Activated CD8-positive, alpha-beta memory T cell treated with anti-CD3 and anti-CD28 coated beads for 1 hour (primary cell): Measurements from ENCODE around the gene B9D1.

Experiments
- DNase-seq, 2 donors: peaks; one replicate each; pipeline ENCODE4 v3.0.0-alpha.2; 2020; ENCODE audit warnings: low read depth in 1 of 2; ENCODE audit errors: extremely low read depth in 1 of 2

Gene B9D1

DNA sequence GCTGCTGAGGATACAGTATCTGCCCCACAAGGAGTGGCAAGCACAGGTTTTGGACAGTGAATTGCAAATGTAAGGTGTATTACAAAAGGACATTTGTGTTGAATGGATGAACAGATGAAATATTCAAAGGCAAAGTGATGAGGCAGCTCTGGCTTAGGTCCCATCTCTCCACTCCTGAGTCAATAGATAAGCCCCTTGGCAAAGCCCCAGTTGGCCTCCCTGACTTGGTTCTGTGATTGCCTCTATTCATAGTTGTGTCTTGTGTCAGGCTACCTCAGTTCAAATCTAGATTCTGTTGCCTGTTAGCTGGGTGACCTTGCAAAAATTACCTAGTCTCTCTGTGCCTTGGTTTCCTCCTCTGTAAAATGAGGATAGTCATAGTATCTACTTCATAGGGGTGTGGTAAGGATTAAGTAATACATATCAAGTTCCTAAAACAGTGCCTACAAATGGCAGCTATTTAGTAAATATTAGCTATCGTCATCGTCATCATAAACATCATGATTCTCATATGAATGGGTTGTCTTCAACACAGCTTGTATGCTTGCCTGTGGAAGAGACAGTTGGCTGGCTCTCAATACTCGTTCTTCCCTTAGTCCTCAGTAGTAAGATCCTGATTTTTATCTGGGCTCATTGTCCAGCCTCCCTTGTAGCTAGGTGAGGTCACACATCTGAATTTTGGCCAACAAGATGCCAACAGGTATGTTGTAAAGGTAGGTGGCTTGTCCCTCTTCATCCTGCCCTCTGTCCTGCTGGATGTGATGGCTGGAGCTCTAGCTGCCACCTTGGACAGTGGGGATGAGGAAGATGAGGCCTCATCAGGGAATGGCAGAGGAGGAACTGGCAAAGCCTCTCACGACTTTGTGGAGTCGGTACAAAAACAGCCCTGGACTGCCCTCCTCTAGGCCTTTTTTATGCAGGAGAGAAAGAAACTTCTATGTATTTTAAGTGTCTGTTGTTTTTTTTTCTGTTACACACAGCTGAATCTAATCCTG lies 26.6 kb upstream of the B9D1 start:
- DNase-seq, result no peak

DNA sequence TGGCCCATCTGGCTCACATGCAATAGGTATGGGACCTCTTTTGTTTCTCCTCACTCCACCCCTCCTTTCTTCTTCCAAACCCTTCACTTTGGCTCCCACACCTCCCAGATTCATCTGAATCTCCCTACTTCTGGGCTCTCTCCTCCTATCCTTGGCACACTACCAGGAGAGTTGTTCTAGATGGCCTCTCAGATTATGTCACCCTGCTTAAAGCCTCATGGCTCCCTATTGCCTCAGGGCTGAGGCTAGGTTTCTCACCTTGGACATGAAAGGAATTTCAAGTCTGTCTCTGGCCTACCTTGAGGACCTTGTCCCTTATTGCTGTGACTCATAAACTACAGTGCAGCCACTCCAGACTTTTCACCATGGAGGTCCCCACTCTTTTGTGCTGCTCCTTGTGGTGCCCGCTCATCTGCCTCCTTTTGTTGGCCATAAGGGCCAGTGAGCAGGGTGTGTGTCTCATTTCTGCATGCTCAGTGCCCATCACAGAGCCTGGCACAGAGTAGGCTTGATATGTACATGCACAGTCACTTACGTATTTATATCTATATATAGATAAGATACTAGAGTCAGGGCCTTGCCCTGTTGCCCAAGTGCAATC lies 25.5 kb upstream of the B9D1 start:
- no peak for DNase-seq

DNA sequence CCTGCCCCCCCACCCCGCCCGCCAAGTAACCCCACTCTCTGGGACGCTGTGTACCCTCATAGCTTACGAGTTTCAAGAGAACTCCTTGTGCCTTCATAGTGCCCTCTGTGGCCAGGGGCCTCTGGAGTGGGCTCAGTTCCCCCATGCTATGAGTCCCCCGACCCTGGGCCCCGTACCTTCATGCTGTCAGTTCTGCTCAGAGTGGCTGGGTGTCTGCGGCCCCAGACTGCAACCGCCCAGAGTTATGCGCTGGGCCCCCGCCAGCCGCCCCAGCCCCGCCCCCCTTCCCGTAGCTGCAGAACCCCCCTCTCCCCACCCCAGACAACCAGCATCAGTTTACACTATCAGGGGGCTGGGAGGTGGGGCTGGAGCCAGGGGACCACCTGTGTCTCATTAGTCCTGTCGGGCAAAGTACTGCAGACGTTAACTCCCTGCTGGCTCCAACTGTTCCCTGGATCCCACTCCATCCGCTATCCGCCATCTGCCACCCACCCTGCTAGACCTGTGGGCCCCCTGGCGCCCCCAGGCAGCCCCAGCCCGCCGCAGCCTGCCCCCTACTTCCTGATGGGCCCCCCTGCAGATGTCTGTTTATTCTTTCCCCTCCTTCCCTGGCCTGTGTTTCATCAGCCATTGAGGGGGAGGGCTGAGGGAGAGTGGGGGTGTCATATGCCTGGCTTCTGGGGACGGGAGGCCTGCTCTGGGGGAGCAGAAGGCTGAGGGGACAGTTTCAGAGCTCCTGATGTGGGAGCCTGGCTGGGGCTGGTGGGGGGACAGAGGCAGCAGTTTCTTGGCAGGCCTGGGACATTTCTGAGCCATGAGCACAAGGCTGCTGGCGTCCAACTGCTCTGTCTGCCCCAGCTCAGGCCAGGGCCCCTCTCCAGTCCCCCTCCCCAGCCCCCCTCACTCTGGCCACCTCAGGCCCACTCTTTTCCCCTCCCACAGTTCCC lies 24.7 kb upstream of the B9D1 start, which contains the start of gene MFAP4:
Gene MFAP4, minus strand, starts transcription at position 217 of the 947 bp plus-strand sequence. Its CDS starts 35 bp downstream, at position 182.
- no peak for DNase-seq

DNA sequence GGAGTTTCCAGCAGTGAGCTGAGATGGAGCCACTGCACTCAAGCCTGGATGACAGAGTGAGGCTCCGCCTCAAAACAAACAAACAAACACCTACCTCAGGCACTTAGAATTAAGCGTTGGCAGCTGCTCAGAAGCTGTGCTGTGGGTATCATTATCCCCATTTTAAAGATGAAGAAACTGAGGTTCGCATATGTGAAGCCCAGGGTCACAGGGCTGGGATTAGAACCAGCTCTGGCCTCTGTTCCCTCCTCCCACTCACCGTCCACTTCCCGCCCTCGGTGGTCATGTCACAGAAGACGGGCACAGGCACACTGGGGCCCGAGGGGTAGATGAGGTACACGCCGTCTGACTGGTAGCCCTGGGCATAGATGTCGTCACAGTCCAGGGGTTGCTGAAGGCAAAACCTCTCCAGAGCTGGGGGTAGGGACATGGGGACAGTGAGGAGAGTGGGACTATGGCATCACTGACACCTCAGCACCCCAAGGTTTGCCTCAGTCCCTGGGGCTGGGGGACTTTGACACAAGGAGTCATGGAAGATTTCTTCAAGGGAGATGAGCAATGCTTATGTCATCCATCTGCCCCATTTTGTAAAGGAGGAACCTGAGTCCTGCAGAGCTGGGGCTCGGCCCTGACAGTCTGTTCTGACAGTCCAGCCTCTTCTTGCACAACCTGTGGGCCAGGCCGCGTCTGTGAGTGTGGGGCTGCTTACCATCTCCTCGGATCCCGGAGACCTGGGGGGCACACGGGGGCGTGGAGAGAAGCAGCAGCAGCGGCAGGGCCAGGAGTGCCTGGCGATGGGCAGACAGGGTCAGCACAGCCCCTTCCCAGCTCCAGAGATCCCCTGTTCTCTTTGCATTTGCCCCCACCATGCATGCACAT lies 23.8 kb upstream of the B9D1 start:
- no peak for DNase-seq

DNA sequence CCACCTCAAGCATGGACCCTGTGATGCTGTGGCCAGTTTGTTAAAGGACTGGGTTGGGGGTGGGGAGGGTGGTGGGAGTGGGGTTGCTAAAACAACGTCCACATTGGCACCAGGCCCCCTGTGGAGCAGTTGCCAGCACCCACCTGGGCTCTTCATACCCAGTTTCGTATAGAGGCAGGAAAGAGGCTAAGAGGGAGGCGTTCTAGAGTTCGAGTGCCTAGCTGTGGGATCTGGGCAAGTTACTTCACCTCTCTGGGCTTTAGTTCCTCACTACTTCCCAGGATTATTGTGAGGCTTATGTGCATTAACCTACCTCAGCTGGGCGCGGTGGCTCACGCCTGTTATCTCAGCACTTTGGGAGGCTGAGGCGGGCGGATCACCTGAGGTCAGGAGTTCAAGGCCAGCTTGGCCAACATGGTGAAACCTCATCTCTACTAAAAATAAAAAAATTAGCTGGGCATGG lies 23.0 kb upstream of the B9D1 start:
- DNase-seq, result no peak

DNA sequence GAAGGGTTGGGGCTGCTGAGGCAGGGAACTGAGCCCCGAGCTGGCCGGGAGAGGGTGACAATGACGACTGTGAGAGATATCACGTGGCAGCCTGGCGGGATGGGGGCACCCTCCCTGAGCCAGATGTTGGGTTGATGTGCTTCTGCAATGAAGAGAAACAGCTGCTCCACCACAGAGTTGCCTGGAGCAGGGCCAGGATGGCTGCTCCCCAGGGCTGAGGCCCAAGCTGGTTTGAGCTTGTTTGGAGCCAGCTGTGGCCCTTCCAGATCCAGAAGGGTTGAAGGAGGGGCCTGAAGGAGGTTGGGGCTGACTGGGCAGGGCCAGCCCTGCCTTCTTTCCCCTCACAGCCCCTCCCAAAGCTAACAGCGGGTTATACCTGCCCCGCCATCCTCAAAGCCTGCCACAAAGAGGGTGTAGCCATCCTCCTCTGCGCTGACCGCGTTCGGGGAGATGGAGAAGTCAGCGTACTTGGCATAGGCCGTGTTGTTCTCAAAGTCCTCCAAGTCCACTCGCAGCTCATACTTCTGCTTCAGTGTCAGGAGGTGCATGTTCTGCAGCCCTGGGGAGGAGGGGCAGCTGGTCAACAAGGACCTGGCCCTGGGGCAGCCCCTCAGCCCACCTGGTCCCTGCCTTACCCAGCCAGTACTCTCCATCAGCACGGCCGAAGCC lies 22.3 kb upstream of the B9D1 start:
- no peak for DNase-seq

DNA sequence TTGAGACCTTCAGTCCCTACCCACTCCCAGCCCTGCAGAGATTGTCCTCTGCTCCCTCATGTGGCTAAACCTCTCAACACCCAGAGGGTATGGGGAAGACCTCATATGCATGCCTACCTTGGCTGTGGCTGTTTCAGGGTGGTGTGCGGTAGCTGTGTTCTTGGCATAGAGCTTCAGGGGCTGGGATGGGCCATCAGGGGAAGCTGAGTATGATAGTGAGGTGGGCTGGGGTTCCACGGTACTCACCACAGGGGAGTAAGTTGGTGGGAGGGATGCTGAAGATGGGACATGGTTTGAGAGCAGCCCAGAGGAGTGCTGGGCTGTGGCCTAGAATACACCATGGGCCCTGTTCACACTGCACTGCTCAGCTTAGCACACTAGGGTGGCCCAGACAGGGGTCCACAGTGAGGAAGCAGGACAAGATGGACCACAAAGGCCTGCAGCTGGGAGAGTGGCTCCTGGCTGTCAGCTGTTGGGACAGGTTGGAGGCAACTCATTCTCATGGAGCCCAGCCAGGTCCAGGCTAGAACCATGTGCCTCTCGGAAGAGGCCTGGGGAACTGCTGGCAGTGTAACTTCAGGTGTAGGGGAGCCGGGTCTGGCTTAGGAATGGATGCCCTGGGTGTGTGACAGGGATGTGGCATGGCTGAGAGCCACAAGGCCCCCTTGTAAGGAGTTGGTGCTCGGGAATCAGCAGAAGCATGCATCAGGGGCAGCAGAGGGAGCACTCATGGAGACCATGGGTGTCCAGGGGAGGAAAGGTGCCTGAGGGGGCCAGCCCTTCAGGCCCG lies 21.4 kb upstream of the B9D1 start:
- DNase-seq, result no peak

DNA sequence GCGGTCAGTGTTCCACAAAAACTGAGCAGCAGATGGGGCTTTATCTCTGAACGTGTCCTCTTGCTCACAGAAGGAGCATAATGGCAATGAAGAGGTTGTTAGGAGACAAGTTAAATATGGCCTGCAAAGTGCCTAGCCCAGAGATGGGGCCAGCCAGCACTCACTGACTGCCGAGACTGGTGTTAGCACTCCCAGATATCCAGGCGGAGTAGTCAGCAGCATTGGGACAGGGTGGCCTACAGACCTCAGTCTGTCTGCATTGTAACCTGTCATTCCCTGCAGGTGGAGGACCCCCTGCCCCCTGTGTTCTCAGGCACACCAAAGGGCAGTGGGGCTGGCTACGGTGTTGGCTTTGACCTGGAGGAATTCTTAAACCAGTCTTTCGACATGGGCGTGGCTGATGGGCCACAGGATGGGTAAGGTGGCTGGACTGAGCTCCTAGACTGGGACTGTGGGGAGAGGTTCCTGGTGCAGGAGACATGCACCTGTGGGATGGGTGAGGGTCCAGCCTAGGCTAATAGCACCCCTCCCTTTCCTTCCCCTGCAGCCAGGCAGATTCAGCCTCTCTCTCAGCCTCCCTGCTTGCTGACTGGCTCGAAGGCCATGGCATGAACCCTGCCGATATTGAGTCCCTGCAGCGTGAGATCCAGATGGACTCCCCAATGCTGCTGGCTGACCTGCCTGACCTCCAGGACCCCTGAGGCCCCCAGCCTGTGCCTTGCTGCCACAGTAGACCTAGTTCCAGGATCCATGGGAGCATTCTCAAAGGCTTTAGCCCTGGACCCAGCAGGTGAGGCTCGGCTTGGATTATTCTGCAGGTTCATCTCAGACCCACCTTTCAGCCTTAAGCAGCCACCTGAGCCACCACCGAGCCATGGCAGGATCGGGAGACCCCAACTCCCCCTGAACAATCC lies 20.3 kb upstream of the B9D1 start:
- DNase-seq, result no peak

DNA sequence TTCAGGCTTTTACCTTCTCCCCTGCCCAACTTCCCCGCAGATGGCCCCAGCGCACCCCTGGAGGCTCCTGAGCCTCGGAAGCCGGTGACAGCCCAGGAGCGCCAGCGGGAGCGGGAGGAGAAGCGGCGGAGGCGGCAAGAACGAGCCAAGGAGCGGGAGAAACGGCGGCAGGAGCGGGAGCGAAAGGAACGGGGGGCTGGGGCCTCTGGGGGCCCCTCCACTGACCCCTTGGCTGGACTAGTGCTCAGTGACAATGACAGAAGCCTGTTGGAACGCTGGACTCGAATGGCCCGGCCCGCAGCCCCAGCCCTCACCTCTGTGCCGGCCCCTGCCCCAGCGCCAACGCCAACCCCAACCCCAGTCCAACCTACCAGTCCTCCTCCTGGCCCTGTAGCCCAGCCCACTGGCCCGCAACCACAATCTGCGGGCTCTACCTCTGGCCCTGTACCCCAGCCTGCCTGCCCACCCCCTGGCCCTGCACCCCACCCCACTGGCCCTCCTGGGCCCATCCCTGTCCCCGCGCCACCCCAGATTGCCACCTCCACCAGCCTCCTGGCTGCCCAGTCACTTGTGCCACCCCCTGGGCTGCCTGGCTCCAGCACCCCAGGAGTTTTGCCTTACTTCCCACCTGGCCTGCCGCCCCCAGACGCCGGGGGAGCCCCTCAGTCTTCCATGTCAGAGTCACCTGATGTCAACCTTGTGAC lies 19.4 kb upstream of the B9D1 start:
- no peak for DNase-seq

DNA sequence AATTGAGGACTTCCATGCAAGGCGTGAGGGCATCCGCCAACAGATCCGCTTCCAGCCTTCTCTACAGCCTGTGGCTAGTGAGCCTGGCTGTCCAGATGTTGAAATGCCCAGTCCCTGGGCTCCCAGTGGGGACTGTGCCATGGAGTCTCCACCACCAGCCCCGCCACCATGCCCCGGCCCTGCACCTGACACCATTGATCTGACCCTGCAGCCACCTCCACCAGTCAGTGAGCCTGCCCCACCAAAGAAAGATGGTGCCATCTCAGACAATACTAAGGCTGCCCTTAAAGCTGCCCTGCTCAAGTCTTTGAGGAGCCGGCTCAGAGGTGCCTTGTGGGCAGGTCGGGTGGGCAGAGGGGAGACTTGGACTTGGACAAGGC lies 18.8 kb upstream of the B9D1 start:
- no peak for DNase-seq

DNA sequence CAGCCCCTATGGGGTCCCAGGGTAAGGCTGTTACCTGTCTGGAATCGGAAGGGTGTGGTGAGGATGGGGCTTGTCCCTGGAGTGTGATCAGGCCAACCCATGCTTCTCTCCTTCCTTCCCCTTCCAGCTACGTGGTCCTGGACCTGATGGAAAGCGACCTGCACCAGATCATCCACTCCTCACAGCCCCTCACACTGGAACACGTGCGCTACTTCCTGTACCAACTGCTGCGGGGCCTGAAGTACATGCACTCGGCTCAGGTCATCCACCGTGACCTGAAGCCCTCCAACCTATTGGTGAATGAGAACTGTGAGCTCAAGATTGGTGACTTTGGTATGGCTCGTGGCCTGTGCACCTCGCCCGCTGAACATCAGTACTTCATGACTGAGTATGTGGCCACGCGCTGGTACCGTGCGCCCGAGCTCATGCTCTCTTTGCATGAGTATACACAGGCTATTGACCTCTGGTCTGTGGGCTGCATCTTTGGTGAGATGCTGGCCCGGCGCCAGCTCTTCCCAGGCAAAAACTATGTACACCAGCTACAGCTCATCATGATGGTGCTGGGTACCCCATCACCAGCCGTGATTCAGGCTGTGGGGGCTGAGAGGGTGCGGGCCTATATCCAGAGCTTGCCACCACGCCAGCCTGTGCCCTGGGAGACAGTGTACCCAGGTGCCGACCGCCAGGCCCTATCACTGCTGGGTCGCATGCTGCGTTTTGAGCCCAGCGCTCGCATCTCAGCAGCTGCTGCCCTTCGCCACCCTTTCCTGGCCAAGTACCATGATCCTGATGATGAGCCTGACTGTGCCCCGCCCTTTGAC lies 18.2 kb upstream of the B9D1 start:
- DNase-seq, result no peak

DNA sequence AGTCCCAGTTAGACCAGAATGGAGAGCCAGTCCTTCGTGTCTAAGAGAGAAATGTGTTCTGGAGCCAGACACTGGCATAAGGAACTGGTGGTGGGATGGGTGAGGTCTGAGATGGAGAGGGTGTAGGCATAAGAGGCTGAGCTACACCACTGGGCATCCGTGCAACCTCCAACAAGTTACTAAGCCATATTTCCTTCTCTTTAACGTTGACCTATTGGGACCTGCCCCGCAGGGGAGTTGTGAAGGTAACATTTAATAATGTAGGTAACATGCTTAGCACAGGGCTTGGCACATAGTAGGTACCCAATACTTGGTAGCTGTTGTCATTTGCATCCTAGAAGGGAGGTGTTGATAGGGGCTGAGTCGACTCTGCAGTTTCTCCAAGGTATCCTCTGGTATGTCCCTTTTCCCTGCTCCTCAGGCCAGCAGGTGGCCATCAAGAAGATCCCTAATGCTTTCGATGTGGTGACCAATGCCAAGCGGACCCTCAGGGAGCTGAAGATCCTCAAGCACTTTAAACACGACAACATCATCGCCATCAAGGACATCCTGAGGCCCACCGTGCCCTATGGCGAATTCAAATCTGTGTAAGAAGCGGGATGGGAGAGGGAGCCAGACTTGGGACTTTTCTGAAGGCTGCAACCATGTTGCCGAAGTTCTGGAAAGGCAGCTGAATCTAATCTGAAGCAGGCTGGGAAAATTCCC lies 17.0 kb upstream of the B9D1 start:
- no peak for DNase-seq

DNA sequence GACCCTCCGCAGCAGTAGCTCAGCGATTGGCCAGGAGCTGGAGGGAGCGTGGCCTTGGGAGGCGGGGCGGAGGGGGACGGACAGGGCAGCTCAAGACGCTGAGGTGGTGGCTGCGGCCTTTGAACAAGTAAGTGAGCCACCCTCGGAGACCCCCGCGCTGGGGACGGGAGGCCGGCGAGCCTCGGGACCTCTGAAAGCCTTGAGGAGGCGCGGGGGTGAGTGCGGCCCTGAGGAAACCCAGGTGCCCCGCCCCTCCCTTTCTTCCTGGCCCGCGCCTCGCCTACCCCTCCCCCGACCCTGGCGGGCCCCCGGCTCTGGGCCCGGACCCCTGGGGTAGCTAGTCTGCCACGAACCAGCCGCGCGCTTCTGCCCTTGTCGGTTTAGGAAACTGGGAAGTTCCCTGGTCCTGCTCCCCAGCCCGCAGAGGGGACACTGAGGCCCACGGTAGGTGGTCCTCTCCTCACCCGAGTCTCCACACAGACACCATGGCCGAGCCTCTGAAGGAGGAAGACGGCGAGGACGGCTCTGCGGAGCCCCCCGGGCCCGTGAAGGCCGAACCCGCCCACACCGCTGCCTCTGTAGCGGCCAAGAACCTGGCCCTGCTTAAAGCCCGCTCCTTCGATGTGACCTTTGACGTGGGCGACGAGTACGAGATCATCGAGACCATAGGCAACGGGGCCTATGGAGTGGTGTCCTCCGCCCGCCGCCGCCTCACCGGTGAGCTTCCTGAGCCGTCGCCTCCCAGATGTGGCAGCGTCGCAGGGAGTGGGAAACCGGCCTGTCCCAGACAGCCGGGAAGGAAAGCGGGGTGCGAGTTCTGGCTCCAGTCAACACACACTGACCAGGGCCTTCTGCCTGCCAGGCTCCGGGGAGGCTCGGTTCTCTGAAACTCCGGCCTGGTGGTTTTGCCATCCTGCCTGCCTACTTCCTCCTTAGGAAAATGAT lies 16.2 kb upstream of the B9D1 start, which contains the start of gene MAPK7:
Gene MAPK7, plus strand, starts transcription at position 83 of the 945 bp plus-strand sequence. Its CDS starts 403 bp downstream, at position 486.
- no peak for DNase-seq
